Right ventricle myocardium inferior (tissue), 1 donor: ENCODE results near the gene CD274. TPM values are rescaled to one million over a fixed set of nuclear protein-coding genes. Genes with fewer than 3 reads are reported as not detected.
"Not testable (repeated sequence)": the region's sequence is repeated elsewhere in the genome, so short reads cannot be mapped to it uniquely, and the experiment has no call there.

Experiments used
- ATAC-seq: fragments of 200-7000 bp; cut with Tn5 transposase; one replicate; pipeline ENCODE4 v1.9.1; 2020; ENCODE audit warnings: mild to moderate bottlenecking, moderate library complexity
- DNase-seq: peaks from one replicate; pipeline ENCODE4 v3.0.0; 2021; ENCODE audit errors: missing footprints
- intact Hi-C: fragments of 100-400 bp; cut with DNase I; formaldehyde crosslinking; loops from one replicate; pipeline ENCODE4 v1.11.0; 2022
- long read RNA-seq: library from polyadenylated mRNA; unstranded; transcript quantifications from one replicate; pipeline ENCODE4 v2.0.0, GENCODE V29; 2021
- total RNA-seq: library from RNA; stranded (reverse); fragmentation: NEBNext Ultra II Directional; extraction: Animal tissue kit (Norgen Biotek cat#: 25700); gene quantifications from one replicate; pipeline ENCODE4 v1.2.1, GENCODE V29; 2021
- donor health status: DM: no; HTN: yes; CAD: no; lungs with severe emphysema.

CD274 gene
- 12.0 TPM for total RNA-seq
- long read RNA-seq, partial matches to known transcripts = 0 of 2 reads
- long read RNA-seq, other reads (novel, unspliced or antisense) = 0 of 2 reads

DNA sequence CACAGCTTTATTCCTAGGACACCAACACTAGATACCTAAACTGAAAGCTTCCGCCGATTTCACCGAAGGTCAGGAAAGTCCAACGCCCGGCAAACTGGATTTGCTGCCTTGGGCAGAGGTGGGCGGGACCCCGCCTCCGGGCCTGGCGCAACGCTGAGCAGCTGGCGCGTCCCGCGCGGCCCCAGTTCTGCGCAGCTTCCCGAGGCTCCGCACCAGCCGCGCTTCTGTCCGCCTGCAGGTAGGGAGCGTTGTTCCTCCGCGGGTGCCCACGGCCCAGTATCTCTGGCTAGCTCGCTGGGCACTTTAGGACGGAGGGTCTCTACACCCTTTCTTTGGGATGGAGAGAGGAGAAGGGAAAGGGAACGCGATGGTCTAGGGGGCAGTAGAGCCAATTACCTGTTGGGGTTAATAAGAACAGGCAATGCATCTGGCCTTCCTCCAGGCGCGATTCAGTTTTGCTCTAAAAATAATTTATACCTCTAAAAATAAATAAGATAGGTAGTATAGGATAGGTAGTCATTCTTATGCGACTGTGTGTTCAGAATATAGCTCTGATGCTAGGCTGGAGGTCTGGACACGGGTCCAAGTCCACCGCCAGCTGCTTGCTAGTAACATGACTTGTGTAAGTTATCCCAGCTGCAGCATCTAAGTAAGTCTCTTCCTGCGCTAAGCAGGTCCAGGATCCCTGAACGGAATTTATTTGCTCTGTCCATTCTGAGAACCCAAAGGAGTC lies at the start of gene CD274:
TSS of gene CD274 (plus strand) at position 184 of the 733 bp plus-strand sequence. CDS start 5,572 bp downstream, outside the sequence.
- intact Hi-C loops = loop anchor here (1.0 to 10.0 kb wide), 3 partner anchors 50 to 706 kb away; partner anchors contain the start of gene AK3
- DNase-seq (peak; percentile 94), ATAC-seq (peak; percentile 99)

DNA sequence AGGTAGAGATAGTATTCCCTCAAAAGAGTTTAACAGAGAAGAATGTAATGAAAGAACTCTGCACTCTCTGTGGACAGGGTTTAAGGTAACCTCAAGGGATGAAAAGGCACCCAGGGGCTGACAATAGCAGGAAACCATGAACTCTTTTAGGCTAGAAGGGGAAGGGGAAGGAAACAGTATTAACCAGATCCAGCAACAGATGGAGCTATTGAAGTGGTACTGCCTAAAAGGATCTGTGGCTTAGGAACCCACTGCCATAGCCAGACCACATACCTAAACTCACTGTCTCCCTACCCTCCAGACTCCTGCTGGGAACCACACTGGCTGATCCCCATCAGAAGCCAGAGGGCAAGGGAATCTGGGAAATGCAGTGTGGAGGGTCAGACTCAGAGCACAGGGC lies 48.1 kb upstream of the CD274 start:
- intact Hi-C loops = no loop called here
- DNase-seq = no peak
- no peak for ATAC-seq

DNA sequence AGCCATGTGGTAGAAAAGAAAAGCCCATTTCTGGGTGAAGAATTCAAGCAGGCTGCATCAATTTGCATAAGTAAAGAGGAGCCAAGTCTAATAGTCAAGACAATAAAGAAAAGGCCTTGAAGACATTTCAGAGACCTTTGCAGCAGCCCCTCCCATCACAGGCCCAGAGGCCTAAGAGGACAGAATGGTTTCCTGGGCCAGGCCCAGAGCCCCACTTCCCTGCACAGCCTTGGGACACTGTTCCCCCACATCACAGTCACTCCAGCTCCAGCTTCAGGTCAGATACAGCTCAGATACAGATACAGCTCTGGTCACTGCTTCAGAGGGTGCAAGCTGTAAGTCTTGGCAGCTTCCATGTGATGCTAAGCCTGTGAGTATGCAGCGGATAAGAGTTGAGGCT lies 41.7 kb upstream of the CD274 start:
- no peak for ATAC-seq
- intact Hi-C loops = no loop called here
- DNase-seq = no peak

DNA sequence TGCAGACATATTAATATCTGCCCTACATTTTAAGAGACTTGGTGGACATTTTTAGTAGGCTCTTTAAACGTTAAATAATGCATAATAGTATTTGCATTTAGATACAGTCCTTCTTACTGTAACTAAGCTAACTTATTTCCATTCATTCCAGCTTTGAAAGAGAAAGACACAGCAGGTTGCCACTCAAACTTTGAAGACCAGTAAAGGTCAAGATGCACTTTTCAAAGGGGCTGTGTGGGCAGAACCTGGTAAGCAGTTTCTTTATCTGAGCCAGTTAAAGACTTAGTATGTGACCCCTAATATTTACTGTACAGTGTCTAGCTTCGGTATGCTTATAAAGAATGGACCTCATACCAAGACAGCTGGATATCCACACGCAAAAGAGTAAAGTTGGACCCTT lies 33.4 kb upstream of the CD274 start:
- ATAC-seq = no peak
- intact Hi-C loops = no loop called here
- no peak for DNase-seq

DNA sequence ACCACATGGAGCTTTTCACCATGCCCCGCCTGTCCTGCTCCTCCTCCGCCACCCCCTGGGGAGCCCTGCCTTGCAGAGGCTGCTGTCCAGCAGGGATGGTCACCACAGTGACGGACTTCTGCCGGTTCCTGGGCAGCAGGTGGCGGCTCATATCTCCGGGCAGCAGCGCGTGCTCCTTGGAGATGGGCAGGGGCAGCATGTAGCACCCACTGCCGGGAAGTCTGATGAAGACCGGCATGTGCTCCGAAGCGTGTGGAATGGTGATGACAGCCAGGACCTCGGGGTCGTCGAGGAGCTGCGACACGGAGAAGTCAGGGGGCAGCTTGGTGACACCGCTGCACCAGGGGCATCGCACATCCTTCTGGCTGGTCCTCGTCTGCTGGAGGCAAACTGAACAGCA lies 31.9 kb upstream of the CD274 start:
- intact Hi-C loops = no loop called here
- DNase-seq (no peak), ATAC-seq (no peak)

DNA sequence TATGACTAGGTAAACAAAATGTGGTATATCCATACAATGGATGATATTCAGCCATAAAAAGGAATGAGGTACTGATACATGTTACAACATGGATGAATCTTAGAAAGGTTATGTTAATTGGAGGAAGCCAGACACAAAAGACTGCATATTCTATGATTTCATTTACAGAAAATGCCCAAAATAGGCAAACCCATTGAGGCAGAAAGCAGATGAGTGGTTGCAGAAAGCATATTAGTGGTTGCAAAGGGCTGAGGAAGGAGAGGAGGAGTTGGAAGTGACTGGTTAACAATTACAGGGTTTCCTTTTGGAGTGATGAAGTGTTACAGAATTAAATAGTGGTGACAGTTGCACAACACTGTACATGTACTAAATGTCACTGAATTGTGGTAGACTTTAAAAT lies 30.4 kb upstream of the CD274 start:
- ATAC-seq (no peak), DNase-seq (no peak)
- intact Hi-C loops = no loop called here

DNA sequence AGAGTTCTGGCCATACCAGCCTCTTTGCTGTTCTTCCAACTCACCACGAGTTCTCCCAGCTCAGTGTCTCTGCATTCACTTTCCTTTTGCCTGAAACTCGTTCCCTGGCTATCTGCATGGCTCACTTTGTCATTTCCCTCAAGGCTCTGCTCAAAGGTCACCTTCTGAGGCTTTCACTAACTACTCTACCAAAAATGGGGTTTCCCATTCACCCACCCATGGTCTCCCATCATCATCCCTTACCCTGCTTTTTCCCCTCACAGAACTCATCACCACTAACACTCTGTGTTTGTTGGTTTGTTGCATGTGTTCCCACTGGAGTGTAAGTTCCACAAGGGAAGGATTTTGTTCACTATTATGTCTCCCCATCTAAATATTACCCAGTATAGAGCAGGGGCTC lies 29.2 kb upstream of the CD274 start:
- DNase-seq = no peak
- no peak for ATAC-seq
- intact Hi-C loops = no loop called here

DNA sequence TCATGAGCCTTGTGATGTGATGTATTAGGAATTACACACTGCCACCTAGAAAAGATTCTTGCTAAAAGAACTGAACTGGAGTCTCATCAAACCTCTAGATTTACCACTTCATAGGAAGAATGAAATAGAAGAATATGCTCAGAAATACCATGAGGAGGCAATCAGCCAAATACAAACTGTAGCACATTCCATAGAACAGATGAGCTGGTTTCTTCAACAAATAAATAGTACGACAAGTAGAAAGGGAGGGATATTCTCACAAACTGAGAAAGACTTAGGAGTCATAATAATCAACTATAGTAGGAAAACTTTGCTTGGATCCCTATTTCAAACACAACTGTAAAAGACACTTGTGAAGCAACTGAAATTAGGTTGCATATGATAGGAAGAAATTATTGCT lies 28.1 kb upstream of the CD274 start:
- no peak for ATAC-seq
- DNase-seq = no peak
- intact Hi-C loops = no loop called here

DNA sequence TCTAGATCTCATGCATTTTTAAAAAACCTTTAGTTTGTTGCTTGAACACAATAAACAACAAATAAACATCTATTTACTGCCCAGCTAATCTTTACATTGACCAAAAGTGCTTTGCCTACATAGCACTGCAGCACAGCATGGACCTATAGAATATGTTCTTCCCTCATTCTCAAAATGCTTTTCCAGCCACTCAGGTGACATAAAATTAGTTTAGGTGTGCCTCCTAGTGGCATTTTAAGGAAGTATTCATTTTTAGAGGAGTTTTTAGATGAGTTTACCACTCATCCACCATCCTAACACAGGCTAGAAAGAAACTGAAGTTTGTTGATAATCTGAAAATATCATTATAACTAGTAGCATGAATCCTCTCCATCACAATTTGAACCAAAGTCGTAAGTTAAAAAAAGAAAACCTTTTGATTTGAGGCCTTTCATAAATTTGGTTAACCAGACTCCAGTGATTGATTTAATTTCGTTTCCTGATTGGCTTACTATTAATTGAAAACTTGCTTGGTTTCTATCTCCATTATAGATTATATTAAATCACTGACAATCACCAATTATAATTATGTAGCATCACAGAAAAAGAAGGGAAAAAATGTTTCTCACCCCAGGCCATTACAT lies 25.2 kb upstream of the CD274 start:
- DNase-seq (no peak), ATAC-seq (no peak)
- intact Hi-C loops = no loop called here

DNA sequence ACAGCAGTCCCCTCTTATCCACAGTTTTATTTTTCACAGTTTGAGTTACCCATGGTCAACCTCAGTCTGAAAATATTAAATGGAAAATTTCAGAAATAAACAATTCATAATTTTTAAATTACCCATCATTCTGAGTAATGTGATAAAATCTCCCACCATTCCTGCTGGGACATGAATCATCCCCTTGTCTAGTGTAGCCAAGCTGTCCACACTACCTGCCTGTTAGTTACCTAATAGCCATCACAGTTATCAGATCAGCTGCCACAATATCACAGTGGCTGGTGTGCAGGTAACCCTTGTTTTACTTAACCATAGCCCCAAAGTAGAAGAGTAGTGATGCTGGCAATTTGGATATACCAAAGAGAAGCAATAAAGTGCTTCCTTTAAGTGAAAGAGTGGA lies 23.3 kb upstream of the CD274 start:
- DNase-seq (no peak), ATAC-seq (no peak)
- intact Hi-C loops = no loop called here

DNA sequence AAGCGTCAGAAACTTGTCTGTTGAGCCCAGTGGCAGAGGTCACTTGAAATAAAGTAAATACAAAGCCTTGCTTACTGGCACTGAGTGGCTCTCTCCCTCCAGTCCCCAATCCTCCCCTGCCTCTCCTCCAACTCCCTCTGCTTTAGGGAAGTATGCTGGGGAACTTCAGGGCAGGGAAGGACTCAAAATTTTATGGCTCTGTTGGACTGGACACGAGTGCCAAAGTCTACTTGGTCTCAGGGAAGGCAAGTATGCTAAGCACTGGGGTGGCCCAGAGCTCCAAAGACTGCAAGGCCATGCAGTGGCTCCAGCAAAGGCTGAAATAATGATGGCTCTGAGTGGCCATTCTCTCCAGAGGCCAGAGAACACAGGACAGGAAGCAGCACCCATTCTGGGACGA lies 22.2 kb upstream of the CD274 start:
- intact Hi-C loops = no loop called here
- DNase-seq = no peak

DNA sequence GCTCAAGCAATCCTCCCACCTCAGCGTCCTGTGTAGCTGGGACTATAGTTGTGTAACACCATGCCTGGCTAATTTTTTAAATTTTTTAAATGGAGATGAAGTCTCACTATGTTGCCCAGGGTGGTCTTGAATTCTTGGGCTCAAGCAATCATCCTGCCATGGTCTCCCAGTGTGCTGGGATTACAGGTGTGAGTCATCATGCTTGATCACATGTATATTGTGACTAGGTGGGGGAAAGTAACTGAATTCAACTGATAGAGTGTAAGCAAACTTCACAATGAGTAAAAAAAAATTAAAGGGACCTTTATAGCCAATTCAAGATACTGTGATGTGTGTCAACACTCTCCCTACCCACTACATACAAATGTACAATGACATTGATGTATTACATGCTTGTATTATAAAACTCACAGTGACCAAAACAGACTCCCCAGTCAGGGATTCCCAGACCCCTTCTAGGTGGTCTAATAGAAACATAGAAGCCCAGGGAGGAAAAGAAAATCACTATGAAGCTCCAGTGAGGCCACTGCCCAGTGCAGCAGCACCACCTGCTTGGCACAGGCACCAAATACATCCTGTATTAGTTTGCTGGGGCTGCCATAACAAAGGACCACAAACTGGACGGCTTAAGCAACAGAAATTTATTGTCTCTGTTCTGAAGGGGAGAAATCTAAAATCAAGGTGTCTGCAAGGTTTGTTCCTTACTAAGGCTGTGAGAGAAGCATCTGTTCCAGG lies 21.4 kb upstream of the CD274 start:
- ATAC-seq (no peak), DNase-seq (no peak)
- intact Hi-C loops = no loop called here

More for the DNA sequence above, 22.2 kb upstream of the CD274 start:
- ATAC-seq = no peak

DNA sequence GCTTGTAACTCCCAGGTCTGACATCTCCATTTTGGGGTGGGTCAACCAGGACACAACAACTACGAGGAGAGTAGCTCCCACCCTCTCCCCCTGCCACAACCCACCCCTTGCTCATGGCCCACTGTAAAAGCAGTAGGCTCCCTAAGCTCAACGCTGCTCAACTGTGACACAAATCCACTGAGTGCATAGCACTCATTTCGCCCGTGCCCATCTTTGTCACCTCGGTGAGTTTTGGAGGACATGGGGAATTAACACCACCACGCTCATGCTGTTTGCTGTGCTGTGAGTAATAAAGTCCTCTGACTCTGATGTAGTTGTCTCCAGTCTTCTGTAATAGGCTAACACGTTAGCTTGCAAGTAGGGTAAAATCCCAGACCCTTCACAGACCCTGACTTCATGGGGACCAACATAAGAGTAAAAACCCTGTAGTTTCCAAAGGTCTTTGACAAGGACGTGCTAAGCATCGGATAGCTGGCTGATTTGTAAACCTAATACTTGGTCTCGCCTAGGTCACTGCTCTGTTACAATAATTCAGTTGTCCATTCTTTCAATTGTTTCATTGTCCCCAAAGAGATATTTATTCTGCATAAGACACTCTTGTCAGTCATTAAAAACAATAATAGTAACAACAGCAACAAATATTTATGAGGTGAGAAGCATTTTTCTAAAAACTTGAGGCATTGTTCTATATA lies 20.3 kb upstream of the CD274 start:
- intact Hi-C loops = no loop called here

DNA sequence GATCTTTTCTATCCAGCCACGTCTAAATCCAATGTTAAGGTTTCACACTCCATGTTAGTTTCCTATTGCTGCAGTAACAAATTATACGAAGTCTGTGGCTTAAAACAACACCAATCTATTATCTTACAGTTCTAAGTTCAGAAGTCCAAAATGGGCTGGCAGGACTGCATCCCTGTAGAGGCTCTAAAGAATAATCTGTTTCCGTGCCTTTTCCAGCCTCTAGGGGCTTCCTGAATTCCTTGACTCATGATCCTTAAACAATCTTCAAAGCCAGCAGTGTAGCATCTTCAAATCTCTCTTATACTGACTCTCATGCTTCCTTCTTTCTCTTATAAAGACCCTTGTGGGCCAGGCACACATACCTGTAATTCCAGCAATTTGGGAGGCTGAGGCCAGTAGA lies 19.4 kb upstream of the CD274 start:
- DNase-seq = no peak
- ATAC-seq = no peak
- intact Hi-C loops = no loop called here

More for the DNA sequence above, 20.3 kb upstream of the CD274 start:
- ATAC-seq (no peak), DNase-seq (no peak)

DNA sequence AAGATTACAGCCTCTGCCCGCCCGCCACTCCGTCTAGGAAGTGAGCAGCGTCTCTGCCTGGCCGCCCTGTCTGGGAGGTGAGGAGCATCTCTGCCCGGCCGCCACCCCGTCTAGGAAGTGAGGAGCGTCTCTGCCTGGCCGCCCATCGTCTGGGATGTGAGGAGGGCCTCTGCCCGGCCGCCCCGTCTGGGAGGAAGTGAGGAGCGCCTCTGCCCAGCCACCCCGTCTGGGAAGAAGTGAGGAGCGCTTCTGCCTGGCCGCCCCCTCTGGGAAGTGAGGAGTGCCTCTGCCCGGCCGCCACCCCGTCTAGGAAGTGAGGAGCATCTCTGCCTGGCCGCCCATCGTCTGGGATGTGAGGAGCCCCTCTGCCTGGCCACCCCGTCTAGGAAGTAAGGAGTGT lies 17.5 kb upstream of the CD274 start:
- ATAC-seq, intact Hi-C loops, DNase-seq: not testable (repeated sequence)

DNA sequence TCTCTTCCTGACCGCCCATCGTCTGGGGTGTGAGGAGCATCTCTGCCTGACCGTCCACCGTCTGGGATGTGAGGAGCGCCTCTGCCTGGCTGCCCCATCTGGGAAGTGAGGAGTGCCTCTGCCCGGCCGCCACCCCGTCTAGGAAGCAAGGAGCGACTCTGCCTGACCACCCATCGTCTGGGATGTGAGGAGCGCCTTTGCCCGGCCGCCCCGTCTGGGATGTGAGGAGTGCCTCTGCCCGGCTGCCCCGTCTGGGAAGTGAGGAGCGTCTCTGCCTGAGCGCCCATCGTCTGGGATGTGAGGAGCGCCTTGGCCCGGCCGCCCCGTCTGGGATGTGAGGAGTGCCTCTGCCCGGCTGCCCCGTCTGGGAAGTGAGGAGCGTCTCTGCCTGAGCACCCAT lies 17.0 kb upstream of the CD274 start:
- DNase-seq, intact Hi-C loops, ATAC-seq: not testable (repeated sequence)

DNA sequence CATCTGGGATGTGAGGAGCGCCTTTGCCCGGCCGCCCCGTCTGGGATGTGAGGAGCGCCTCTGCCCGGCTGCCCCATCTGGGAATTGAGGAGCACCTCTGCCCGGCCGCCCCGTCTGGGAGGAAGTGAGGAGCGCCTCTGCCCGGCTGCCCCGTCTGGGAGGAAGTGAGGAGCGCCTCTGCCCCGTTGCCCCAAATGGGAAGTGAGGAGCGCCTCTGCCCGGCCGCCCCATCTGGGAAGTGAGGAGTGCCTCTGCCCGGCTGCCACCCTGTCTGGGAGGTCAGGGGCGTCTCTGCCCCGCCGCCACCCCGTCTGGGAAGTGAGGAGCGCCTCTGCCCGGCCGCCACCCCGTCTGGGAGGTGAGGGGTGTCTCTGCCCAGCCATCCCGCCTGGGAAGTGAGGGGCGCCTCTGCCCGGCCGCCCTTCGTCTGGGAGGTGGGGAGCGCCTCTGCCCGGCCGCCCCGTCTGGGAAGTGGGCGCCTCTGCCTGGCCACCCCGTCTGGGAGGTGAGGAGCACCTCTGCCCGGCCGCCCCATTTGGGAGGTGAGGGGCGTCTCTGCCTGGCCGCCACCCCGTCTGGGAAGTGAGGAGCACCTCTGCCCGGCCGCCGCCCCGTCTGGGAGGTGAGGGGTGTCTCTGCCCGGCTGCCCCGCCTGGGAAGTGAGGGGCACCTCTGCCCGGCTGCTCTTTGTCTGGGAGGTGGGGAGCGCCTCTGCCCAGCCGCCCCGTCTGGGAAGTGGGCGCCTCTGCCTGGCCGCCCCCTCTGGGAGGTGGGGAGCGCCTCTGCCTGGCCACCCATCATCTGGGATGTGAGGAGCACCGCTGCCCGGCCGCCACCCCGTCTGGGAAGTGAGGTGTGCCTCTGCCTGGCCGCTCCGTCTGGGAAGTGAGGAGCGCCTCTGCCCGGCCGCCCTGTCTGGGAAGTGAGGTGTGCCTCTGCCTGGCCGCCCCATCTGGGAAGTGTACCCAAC lies 16.2 kb upstream of the CD274 start:
- intact Hi-C loops, ATAC-seq, DNase-seq: not testable (repeated sequence)

DNA sequence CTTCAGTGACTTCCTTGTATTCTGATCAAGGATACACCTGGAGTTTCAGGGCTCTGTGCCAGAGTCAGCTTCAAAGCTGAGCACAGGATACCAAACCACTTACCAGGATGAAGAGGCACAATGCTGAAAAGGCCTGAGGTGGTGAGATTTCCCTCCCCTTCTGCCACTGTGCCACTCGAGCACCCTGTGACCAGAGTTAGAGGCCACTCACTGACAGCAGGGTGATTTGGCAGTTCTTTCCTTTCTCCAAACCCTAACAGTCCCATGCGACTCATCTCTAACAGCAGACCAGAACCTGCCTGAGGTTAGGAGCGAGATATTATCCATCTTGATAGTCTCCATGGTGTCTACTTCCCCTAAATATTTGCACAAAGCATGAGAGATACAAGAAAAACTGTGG lies 14.4 kb upstream of the CD274 start:
- ATAC-seq = no peak
- no peak for DNase-seq
- intact Hi-C loops = no loop called here
